Bladder microvascular endothelial cell (primary cell): ENCODE measurements around the gene MPIG6B. TPM values are rescaled to one million over a fixed set of nuclear protein-coding genes. Genes with fewer than 3 reads are reported as not detected.

Experiments used
- total RNA-seq: library from RNA; depleted of rRNA; stranded (reverse); fragments of >200 nt; gene quantifications from 2 replicates; pipeline ENCODE4 v1.2.3, GENCODE V29; 2014

Gene MPIG6B, protein sequence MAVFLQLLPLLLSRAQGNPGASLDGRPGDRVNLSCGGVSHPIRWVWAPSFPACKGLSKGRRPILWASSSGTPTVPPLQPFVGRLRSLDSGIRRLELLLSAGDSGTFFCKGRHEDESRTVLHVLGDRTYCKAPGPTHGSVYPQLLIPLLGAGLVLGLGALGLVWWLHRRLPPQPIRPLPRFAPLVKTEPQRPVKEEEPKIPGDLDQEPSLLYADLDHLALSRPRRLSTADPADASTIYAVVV
- not detected in 2 replicates for total RNA-seq

DNA sequence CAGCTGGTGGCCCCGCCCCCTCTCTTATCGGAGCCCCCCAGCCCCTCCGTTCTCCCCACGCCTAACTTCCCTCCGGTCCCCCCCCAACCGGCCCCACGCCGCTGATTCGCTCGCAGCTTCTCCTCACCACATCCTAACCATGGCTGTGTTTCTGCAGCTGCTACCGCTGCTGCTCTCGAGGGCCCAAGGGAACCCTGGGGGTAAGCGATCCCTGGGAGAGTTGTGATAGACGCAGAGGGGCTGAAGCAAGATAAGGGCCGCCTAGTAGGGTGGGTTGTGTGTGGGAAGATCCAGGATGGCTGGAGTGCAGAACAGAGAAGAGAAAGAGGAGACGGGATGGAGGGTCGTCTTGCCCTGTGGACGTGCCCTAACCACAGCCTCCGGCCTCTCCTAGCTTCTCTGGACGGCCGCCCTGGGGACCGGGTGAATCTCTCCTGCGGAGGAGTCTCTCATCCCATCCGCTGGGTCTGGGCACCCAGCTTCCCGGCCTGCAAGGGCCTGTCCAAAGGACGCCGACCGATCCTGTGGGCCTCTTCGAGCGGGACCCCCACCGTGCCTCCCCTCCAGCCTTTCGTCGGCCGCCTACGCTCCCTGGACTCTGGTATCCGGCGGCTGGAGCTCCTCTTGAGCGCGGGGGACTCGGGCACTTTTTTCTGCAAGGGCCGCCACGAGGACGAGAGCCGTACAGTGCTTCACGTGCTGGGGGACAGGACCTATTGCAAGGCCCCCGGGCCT, at the start of gene MPIG6B:
TSS of gene MPIG6B (plus strand) at position 129 of the 735 bp plus-strand sequence. CDS start at position 140, 11 bp downstream.

DNA sequence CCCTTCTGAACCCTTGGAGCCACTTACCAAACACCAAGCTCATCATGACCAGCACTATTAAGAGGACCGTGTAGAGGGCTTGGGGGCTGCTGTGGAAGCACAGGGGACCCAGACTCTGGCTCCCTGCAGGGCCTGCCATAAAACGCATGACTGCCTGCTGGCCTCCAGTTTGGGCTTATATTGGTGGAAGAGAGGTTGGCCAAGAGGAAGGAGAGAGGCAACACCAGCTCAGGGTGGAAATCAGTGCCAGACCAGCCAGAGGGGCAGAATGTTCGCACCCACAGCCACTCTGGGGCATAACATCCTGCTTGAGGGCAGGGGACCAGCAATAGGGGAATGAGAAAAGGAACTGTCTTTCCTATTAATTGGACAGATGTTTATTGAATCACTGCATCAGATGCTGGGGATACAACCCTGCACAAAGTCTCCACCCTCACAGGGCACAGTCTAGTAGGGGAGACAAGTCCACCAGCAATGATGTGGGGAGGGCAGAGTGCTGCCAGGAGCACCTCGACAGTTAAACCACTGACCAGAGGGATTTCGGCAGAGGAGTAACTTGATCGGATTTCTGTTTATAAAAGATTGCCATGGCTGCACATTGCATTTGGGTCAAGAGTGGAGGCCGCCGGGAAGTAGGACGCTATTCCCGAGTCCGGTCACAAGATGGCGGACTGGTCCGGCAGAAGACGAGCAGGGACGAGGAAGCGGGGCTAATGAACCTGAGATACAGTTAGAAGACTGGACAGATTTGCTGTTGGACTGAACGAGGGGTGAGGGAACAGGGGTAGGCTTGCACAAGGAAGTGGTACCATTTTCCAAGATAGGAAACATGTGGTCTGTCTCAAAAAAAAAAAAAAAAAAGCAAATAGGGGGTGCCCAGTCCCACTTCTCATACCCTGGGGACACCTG, 42.7 kb upstream of the MPIG6B start, which contains the start of gene LY6G5C:
TSS of gene LY6G5C (minus strand) at position 842 of the 909 bp plus-strand sequence. CDS start at position 148, 694 bp downstream.

DNA sequence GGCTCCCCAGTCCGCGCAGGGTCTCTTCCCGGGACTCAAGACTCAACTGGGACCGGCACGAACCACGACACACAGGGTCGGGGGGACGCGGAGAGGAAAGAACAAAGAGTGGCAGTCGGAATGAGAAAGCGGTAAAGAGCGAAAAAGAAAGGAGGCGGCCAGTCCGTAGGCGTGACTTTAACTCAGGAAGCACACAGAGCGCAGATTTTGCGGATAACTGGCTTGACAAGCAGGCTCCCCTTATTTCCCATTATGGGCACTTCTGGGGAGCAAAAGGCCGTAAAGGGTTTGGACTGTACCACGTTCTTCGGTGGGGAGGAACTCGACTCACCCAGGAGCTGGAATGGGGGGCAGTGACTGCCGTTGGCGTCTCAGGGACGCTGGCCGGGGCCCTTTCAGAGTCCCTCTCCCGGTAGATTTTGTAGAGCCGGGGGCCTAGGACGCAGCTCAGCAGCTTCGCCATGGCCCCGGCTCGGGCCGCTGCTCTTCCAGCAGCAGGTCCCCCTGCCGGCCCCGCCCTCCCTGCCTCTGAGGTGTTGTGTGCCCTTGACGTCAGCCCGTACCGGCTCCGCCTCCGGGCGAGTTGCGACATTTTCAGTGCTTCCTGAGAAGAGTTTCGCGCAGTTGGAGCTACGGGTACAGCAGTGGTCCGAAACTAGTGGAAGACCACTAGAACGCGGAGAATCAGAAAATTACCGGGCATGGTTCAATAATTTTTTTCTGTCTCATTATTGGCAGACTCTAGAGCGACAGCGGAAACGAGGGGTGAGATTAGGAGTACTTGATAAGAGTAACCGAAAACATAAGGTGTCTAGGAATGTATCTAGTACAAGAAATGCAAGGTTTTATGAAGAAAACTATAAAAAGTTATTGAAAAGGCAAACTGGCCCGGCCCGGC, 20.1 kb upstream of the MPIG6B start, which contains the start of gene ABHD16A:
TSS of gene ABHD16A (minus strand) at position 506 of the 898 bp plus-strand sequence. CDS start at position 463, 43 bp downstream.

DNA sequence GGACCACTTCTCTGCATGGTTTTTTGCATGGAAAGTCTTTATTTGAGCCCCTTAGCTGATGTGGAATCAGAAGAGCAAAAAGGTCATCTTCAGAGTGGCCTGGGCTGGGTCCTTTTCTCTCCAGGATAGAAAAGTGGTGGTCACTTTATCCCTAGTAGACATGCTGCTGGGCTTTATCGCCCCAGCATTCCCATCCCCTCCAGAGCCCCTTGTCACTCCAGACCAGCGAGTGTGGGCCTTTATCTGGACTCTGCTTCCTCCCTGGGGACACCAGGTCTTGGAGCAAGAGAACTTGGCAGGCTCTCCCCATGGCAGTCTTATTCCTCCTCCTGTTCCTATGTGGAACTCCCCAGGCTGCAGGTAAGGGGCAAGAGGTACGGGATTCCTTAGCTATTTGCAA, 16.6 kb upstream of the MPIG6B start, which contains the start of gene LY6G6F:
TSS of gene LY6G6F (plus strand) at position 268 of the 400 bp plus-strand sequence. CDS start at position 309, 41 bp downstream.

DNA sequence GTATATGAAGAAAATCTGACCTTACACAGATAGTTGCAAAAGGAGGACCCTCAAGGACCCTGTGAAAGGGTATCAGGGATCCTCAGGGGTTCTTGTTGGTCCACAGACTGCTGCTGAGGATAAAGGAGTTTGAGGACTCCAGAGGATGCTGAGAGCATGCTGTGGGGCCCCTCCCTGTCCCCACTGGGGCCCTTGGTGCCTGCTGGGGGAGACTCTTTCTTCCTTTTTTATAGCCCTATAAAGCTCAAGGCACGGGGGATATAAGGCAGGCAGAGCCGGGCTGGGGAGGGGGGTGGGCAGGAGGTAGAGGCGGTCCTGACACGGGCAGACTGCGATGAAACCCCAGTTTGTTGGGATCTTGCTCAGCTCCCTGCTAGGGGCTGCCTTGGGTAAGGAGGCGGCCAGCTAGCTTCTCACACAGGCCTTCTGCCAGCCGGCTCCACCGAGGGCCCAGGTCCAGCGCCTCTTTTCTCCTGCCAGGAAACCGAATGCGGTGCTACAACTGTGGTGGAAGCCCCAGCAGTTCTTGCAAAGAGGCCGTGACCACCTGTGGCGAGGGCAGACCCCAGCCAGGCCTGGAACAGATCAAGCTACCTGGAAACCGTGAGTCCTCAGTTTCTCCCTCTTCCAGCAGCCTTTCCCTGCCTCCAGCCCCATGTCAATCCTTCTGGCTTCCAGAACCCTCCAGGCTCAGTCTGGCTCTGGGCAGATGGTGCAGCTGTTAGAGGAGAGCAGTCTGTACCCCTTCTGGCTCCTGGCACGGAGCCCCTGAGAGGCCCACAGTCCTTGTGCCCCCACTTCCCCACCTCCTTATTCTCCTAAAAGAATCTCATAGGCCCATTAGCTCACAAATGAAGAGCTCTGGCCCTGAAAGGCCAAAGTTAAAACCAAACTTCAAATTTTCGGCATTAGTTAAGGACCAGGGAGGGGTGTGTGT, 7.9 kb upstream of the MPIG6B start, which contains the start of gene LY6G6D:
TSS of gene LY6G6D (plus strand) at position 327 of the 937 bp plus-strand sequence. CDS start at position 335, 8 bp downstream.

DNA sequence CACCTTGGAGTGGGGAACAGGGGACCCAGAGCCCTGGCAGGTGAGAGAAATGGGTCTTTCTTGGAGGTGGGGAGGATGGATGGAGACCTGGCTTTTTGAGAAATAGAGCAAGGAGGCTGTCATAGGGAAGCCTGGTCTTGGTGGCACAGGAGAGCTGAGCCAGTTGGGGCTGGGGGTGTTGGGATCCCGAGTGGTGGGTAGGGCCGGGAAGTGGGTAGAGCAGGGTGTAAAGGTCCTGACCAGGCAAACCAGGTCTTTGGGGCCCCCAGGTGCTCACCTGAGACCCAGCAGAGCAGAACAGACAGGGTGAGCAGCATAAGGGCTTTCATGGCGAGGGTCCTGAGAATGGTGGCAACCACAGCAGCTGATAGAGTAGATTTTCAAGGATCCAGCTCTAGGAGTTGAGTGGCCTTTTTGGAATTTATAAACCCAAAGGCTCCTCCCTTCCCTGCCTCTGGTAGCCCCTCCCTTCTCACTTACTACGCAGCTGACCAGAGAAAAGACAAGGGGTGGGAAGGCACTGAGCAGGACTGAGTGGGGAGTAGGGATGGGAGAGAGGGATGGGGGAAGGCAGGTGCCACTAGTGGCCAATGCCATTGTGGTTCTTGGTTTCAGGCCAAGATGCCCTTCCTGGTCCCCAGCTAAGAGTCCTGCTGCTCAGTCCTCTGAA, 1.7 kb upstream of the MPIG6B start, which contains the start of gene LY6G6C:
TSS of gene LY6G6C (minus strand) at position 396 of the 670 bp plus-strand sequence. CDS start at position 329, 67 bp downstream.

DNA sequence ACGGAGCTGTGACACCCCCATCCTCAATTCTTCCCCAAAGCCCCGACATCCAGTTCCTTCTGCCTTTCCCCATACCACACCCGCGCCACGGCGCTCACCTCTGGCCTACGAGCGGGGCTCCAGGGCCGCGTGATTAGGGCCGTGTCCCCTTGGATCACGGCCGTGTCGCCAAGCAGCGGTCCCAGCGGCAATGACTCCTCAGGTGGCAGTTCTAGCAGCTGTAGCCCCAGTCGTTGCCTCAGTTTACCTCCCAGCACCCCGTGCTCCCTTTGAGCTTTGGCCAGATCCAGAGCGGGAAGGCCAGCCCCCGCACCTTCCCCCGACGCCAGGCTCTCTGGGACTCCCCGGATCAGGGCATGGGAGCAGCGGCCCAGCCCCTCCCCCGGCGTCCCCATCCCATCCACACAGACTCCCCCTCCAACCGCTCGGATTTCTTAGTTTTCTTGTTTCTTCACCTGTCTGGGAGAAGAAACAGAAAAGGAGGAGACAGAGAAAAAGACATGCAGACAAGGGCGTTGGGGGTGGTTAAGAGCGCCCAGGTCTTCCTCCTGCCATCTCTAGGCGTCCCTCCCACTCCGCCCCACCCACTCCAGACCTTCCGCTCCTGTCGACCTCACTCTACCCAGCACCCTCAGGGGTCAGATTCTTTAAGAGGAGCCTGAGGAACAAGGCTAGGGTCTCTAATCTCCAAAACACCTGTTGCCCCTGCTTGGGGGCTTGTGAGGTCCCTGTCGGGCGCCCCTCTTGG, 5.8 kb downstream of the MPIG6B start, which contains the start of gene DDAH2:
TSS of gene DDAH2 (minus strand) at position 533 of the 748 bp plus-strand sequence. CDS start at position 395, 138 bp downstream.

DNA sequence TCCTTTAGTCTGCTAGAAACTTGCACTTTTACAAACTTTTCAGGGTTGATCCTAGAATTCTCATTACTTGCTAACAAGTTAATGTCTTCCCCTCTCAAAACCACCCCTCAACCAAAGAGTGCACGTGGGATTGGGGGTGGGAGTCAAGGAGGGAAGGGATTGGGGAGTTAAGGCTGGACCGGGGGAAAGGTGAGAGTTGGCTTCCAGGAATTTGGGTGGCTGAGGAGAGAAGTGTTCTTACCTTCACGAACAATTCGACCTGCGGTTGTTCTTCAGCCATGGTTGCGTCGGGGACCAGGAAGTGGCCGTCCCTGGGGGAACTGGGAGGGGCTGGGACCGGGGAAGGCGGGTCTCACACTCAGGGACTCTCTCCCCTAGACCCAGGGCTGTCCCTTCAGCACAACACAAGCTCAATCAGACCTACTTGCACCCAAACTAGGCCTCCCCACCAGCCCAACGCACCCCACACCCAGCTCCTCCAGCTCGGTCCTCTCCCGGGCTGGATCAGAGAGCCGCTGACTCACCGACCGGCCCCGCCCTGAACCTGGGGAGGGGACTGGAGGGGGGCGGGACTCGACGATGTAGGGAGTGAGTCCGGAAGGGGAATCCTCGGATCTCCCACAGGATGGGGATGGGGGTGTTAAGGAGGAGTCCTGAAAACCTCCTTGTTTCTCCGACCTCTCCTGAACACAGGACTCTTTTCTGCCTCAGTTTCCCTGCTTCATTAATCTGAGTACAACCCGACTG, 13.0 kb downstream of the MPIG6B start, which contains the start of gene CLIC1:
TSS of gene CLIC1 (minus strand) at position 510 of the 747 bp plus-strand sequence. CDS start at position 280, 230 bp downstream.

DNA sequence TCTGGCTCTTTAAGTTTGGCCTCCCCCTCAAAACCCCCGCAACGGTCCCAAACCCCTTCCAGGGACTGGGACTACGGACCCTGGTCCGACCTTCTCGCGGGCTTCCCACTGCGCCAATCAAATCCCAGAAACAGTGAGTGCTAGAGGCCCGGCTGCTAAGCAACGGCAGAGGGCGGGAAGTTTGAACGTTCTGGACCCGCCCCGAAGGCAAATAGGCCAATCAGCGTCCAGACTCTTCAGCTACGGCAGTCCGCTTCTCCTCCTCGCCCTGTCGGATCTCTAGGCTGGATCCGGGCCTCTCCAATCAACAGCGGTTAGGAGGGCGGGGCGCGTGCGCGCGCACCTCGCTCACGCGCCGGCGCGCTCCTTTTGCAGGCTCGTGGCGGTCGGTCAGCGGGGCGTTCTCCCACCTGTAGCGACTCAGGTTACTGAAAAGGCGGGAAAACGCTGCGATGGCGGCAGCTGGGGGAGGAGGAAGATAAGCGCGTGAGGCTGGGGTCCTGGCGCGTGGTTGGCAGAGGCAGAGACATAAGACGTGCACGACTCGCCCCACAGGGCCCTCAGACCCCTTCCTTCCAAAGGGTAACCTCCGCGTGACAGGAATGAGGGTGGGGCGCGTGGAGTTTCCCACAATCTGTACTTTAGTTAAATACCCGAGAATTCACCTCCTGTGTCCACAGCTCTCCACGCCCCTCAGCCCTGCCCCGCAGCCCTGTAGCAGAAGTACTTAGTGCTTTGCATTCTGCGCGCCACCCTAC, 16.6 kb downstream of the MPIG6B start, which contains the start of gene MSH5:
TSS of gene MSH5 (plus strand) at position 367 of the 758 bp plus-strand sequence. CDS start 462 bp downstream, outside the sequence.

DNA sequence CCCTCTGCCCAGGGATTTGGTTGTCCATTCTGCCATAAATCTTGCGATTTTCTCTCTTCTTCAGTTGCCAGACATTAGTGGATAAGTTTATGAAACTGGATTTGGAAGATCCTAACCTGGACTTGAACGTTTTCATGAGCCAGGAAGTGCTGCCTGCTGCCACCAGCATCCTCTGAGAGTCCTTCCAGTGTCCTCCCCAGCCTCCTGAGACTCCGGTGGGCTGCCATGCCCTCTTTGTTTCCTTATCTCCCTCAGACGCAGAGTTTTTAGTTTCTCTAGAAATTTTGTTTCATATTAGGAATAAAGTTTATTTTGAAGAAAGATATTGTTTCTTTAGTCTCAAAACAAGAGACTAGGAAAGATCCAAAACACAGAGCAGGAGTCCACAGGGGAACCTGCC, 39.2 kb downstream of the MPIG6B start, which contains the start of gene SAPCD1:
TSS of gene SAPCD1 (plus strand) at position 301 of the 400 bp plus-strand sequence. CDS start 399 bp downstream, outside the sequence.

Other genes starting within 250 kb of the MPIG6B start
- gene MICB, start 225.2 kb upstream of the MPIG6B start, total RNA-seq: 13.6 and 25.9 TPM in 2 replicates
- not detected in 2 replicates for gene MCCD1, start 194.4 kb upstream of the MPIG6B start, total RNA-seq
- gene DDX39B, start 181.4 kb upstream of the MPIG6B start, total RNA-seq: 309 and 373 TPM in 2 replicates
- 0.49 and 0.94 TPM in 2 replicates for gene ATP6V1G2, start 176.8 kb upstream of the MPIG6B start, total RNA-seq
- gene NFKBIL1, start 175.8 kb upstream of the MPIG6B start, total RNA-seq: 18.3 and 27.2 TPM in 2 replicates
- not detected in 2 replicates for gene LTA, start 151.1 kb upstream of the MPIG6B start, total RNA-seq
- gene TNF, start 147.8 kb upstream of the MPIG6B start, total RNA-seq: 0.13 TPM in 1 of 2 replicates, not detected in the other
- 4.9 and 39.7 TPM in 2 replicates for gene LTB, start 140.9 kb upstream of the MPIG6B start, total RNA-seq
- gene LST1, start 137.1 kb upstream of the MPIG6B start, total RNA-seq: 0.32 and 0.57 TPM in 2 replicates
- not detected in 2 replicates for gene NCR3, start 130.4 kb upstream of the MPIG6B start, total RNA-seq
- not detected in 2 replicates for gene AIF1, start 108.1 kb upstream of the MPIG6B start, total RNA-seq
- 21.0 and 56.6 TPM in 2 replicates for gene PRRC2A, start 102.7 kb upstream of the MPIG6B start, total RNA-seq
- 83.2 and 204 TPM in 2 replicates for gene BAG6, start 70.7 kb upstream of the MPIG6B start, total RNA-seq
- gene APOM, start 67.5 kb upstream of the MPIG6B start, total RNA-seq: 0.16 and 0.25 TPM in 2 replicates
- 18.5 and 21.6 TPM in 2 replicates for gene C6orf47, start 62.6 kb upstream of the MPIG6B start, total RNA-seq
- gene GPANK1, start 58.4 kb upstream of the MPIG6B start, total RNA-seq: 11.8 and 12.3 TPM in 2 replicates
- 77.5 and 79.2 TPM in 2 replicates for gene CSNK2B, start 57.3 kb upstream of the MPIG6B start, total RNA-seq
- 1.1 and 5.3 TPM in 2 replicates for gene LY6G5B, start 53.4 kb upstream of the MPIG6B start, total RNA-seq
- 1.8 and 2.1 TPM in 2 replicates for gene LY6G5C, start 42.3 kb upstream of the MPIG6B start, total RNA-seq
- 48.6 and 84.4 TPM in 2 replicates for gene ABHD16A, start 20.0 kb upstream of the MPIG6B start, total RNA-seq
- gene LY6G6F, start 16.5 kb upstream of the MPIG6B start, total RNA-seq: not detected in 2 replicates
- gene LY6G6D, start 8.0 kb upstream of the MPIG6B start, total RNA-seq: not detected in 2 replicates
- not detected in 2 replicates for gene LY6G6C, start 1.6 kb upstream of the MPIG6B start, total RNA-seq
- gene DDAH2, start 5.9 kb downstream of the MPIG6B start, total RNA-seq: 86.0 and 129 TPM in 2 replicates
- gene CLIC1, start 13.2 kb downstream of the MPIG6B start, total RNA-seq: 347 and 730 TPM in 2 replicates
- gene MSH5, start 16.6 kb downstream of the MPIG6B start, total RNA-seq: 4.9 and 5.8 TPM in 2 replicates
- gene SAPCD1, start 39.3 kb downstream of the MPIG6B start, total RNA-seq: 1.3 and 2.9 TPM in 2 replicates
- gene VWA7, start 54.0 kb downstream of the MPIG6B start, total RNA-seq: 0.32 and 0.38 TPM in 2 replicates
- gene VARS1, start 72.4 kb downstream of the MPIG6B start, total RNA-seq: 40.8 and 104 TPM in 2 replicates
- gene LSM2, start 83.6 kb downstream of the MPIG6B start, total RNA-seq: 24.1 and 37.2 TPM in 2 replicates
- 0.81 and 1.8 TPM in 2 replicates for gene HSPA1L, start 91.9 kb downstream of the MPIG6B start, total RNA-seq
- gene HSPA1A, start 92.2 kb downstream of the MPIG6B start, total RNA-seq: 98.4 and 221 TPM in 2 replicates
- gene HSPA1B, start 104.4 kb downstream of the MPIG6B start, total RNA-seq: 64.1 and 91.7 TPM in 2 replicates
- gene NEU1, start 139.4 kb downstream of the MPIG6B start, total RNA-seq: 52.0 and 59.4 TPM in 2 replicates
- 0.06 and 0.49 TPM in 2 replicates for gene SLC44A4, start 155.6 kb downstream of the MPIG6B start, total RNA-seq
- 28.7 and 52.4 TPM in 2 replicates for gene EHMT2, start 174.3 kb downstream of the MPIG6B start, total RNA-seq
- 1.1 and 5.7 TPM in 2 replicates for gene ZBTB12, start 178.7 kb downstream of the MPIG6B start, total RNA-seq
- gene C2, start 204.3 kb downstream of the MPIG6B start, total RNA-seq: not detected in 2 replicates
- 0.97 and 2.5 TPM in 2 replicates for gene CFB, start 222.7 kb downstream of the MPIG6B start, total RNA-seq
- 76.4 and 90.9 TPM in 2 replicates for gene NELFE, start 235.6 kb downstream of the MPIG6B start, total RNA-seq
- 32.7 and 40.9 TPM in 2 replicates for gene SKIC2, start 235.8 kb downstream of the MPIG6B start, total RNA-seq
- 7.3 and 11.4 TPM in 2 replicates for gene DXO, start 248.8 kb downstream of the MPIG6B start, total RNA-seq